ENCODE data around the gene FBLN2.

FBLN2 gene

GRCh38 chr3:13569201-13569600 is 20.3 kb downstream of the FBLN2 start:
- no peak for DNase-seq

GRCh38 chr3:13569641-13570390 is 20.9 kb downstream of the FBLN2 start:
- no peak for DNase-seq

- no peak for DNase-seq
These were observed 21.7 kb downstream of the FBLN2 start for GRCh38 chr3:13570391-13571194.

GRCh38 chr3:13571264-13571663 is 22.3 kb downstream of the FBLN2 start:
- DNase-seq = no peak

- DNase-seq = no peak
These were observed 23.2 kb downstream of the FBLN2 start for GRCh38 chr3:13571831-13572750.

- no peak for DNase-seq
These were observed 24.1 kb downstream of the FBLN2 start for GRCh38 chr3:13572926-13573623.

- DNase-seq = no peak
These were observed 25.3 kb downstream of the FBLN2 start for GRCh38 chr3:13574083-13574797.

GRCh38 chr3:13574798-13575451 is 26.0 kb downstream of the FBLN2 start:
- DNase-seq = no peak

- DNase-seq = no peak
These were observed 26.6 kb downstream of the FBLN2 start for GRCh38 chr3:13575459-13576061.

- no peak for DNase-seq
These were observed 28.5 kb downstream of the FBLN2 start for GRCh38 chr3:13577181-13578121.

GRCh38 chr3:13578251-13578650 is 29.3 kb downstream of the FBLN2 start:
- DNase-seq = no peak

GRCh38 chr3:13579063-13579462 is 30.1 kb downstream of the FBLN2 start:
- no peak for DNase-seq

GRCh38 chr3:13580256-13581023 is 31.5 kb downstream of the FBLN2 start:
- DNase-seq = no peak

GRCh38 chr3:13581485-13582365 is 32.8 kb downstream of the FBLN2 start:
- no peak for DNase-seq

- DNase-seq = no peak
These were observed 33.7 kb downstream of the FBLN2 start for GRCh38 chr3:13582366-13583250.

Data from CD4-positive, alpha-beta T cell treated with Interferon gamma for 1 hour (primary cell).